ENCODE data around the gene CES4A. TPM values are rescaled to one million over a fixed set of nuclear protein-coding genes. Genes with fewer than 3 reads are reported as not detected.

The CES4A gene
- total and polyA plus RNA-seq, 9 of the 15 experiments (the other 6 are each of a cell fraction or from before 2014, with no cell fraction given): 0.09 to 0.13 (median 0.11) TPM; not detected in 6

- TF ChIP-seq NCOA6 (IDR thresholded peaks at IDR 0.05): peak; percentile 77
- TF ChIP-seq ZNF780A (CRISPR knock-in tag; IDR thresholded peaks at IDR 0.05): no peak
- TF ChIP-seq ZNF785 (CRISPR knock-in tag; IDR thresholded peaks at IDR 0.05): no peak
- TF ChIP-seq, protein P1, sequence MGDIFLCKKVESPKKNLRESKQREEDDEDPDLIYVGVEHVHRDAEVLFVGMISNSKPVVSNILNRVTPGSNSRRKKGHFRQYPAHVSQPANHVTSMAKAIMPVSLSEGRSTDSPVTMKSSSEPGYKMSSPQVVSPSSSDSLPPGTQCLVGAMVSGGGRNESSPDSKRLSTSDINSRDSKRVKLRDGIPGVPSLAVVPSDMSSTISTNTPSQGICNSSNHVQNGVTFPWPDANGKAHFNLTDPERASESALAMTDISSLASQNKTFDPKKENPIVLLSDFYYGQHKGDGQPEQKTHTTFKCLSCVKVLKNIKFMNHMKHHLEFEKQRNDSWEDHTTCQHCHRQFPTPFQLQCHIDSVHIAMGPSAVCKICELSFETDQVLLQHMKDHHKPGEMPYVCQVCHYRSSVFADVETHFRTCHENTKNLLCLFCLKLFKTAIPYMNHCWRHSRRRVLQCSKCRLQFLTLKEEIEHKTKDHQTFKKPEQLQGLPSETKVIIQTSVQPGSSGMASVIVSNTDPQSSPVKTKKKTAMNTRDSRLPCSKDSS (IDR thresholded peaks at IDR 0.05; ENCODE audit: low read depth, partially characterized antibody): no peak
- no peak for TF ChIP-seq RERE (CRISPR knock-in tag; IDR thresholded peaks at IDR 0.05; ENCODE audit: borderline replicate concordance)
- TF ChIP-seq POLR2G (IDR thresholded peaks at IDR 0.05; ENCODE audit: low read depth, low read length): peak; percentile 82
- TF ChIP-seq MTA3 (IDR thresholded peaks at IDR 0.05; ENCODE audit: borderline replicate concordance): peak; percentile 64; the same call in 1 of the 2 replicates
- peak; percentile 44; the same call in 1 of the 2 replicates for TF ChIP-seq POLR2A (conservative IDR thresholded peaks at IDR 0.05)
- TF ChIP-seq DACH1 (IDR thresholded peaks at IDR 0.05; ENCODE audit: partially characterized antibody): no peak
- TF ChIP-seq, protein P2, sequence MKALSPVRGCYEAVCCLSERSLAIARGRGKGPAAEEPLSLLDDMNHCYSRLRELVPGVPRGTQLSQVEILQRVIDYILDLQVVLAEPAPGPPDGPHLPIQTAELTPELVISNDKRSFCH (CRISPR knock-in tag; IDR thresholded peaks at IDR 0.05): no peak
- TF ChIP-seq, protein P2 (tag; IDR thresholded peaks at IDR 0.05): 0 out of 2 replicates have a peak, but pooled peaks have one; percentile 43
- no peak for TF ChIP-seq NR4A1 (CRISPR knock-in tag; IDR thresholded peaks at IDR 0.05)
- 0 out of 2 replicates have a peak, but pooled peaks have one; percentile 28 for TF ChIP-seq NR4A1 (tag; IDR thresholded peaks at IDR 0.05)
- TF ChIP-seq ZNF24 (IDR thresholded peaks at IDR 0.05): 0 out of 2 replicates have a peak, but pooled peaks have one; percentile 10
- no peak for TF ChIP-seq ATF1 (CRISPR knock-in tag; IDR thresholded peaks at IDR 0.05)
- TF ChIP-seq ATF1 (tag; IDR thresholded peaks at IDR 0.05): peak; percentile 42; the same call in 1 of the 2 replicates
- no peak for TF ChIP-seq NR2C2 (CRISPR knock-in tag; IDR thresholded peaks at IDR 0.05)
- no peak for TF ChIP-seq NR2C2 (tag; IDR thresholded peaks at IDR 0.05)
- TF ChIP-seq POLR2AphosphoS2 (IDR thresholded peaks at IDR 0.05; ENCODE audit: low read length): no peak
- peak; percentile 88 for TF ChIP-seq RB1 (IDR thresholded peaks at IDR 0.05; ENCODE audit: low read depth)
- TF ChIP-seq TSC22D4 (tag; IDR thresholded peaks at IDR 0.05): no peak
- TF ChIP-seq PHF8 (IDR thresholded peaks at IDR 0.05; ENCODE audit: borderline replicate concordance, low read length): peak; percentile 47; the same call in 1 of the 2 replicates
- TF ChIP-seq SMARCE1 (IDR thresholded peaks at IDR 0.05): no peak
Measured at GRCh38 chr16:67013823-67014633, 25.6 kb downstream of the CES4A start (continued).

Data from K562 (cell line).